ENCODE data around the gene C19orf25. TPM values are rescaled to one million over a fixed set of nuclear protein-coding genes. Genes with fewer than 3 reads are reported as not detected.
A peak's percentile ranks its signal among the peaks of the same experiment; 100 is the strongest.

Gene C19orf25
- total and polyA plus RNA-seq, 2 donors (not counting 1 experiment from before 2014, with no cell fraction given) = 11.2 to 24.8 TPM

GRCh38 chr19:1451916-1452801, 26.9 kb downstream of the C19orf25 start:
- Histone ChIP-seq H3K4me1 (ENCODE audit: control insufficient read depth, extremely low read depth, insufficient read depth, low read length) (peaks cover 3% of the 10 kb centered on the region), H3K27me3 (ENCODE audit: control insufficient read depth, insufficient read depth, low read length) (peaks cover 68% of the 10 kb centered on the region), H3K9me3 (ENCODE audit: control insufficient read depth, insufficient read depth, low read depth, low read length) (no peaks in the 10 kb centered on the region), H3K36me3 (ENCODE audit: control insufficient read depth, insufficient read depth, low read length) (no peaks in the 10 kb centered on the region), H3K4me2 (ENCODE audit: extremely low read depth, insufficient read depth, low read length) (no peak overlapping the region), H4K20me1 (ENCODE audit: control insufficient read depth, extremely low read depth, insufficient read depth, low read length) (no peaks in the 10 kb centered on the region), H3K4me3 (replicated peaks in 1 of 4; ENCODE audit: control extremely low read depth in 1 of 4, insufficient read depth in 1 of 4, low read depth in 3 of 4, low read length in 4 of 4) (no peak overlapping the region), H3K27ac (ENCODE audit: insufficient read depth, low read length) (no peak overlapping the region), H3K79me2 (ENCODE audit: control insufficient read depth, insufficient read depth, low read length) (no peaks in the 10 kb centered on the region), H2AFZ (ENCODE audit: low read length) (no peak overlapping the region), H3K9ac (ENCODE audit: insufficient read depth, low read length) (no peak overlapping the region)
- TF ChIP-seq CTCF (conservative IDR thresholded peaks at IDR 0.05 in 1 of 2, IDR thresholded peaks at IDR 0.05 in 1 of 2; ENCODE audit: low read depth in 1 of 2, low read length in 2 of 2) (no peak), EZH2 (IDR thresholded peaks at IDR 0.05; ENCODE audit: low read length, missing control alignments) (peak; percentile 91)
- DNase-seq (ENCODE audit: low read depth in 2 of 2) = no peak

- no peak for DNase-seq (ENCODE audit: low read depth in 2 of 2)
- Histone ChIP-seq H4K20me1 (ENCODE audit: control insufficient read depth, extremely low read depth, insufficient read depth, low read length) (no peaks in the 10 kb centered on the region), H3K9me3 (ENCODE audit: control insufficient read depth, insufficient read depth, low read depth, low read length) (no peaks in the 10 kb centered on the region), H3K4me3 (replicated peaks in 1 of 4; ENCODE audit: control extremely low read depth in 1 of 4, insufficient read depth in 1 of 4, low read depth in 3 of 4, low read length in 4 of 4) (no peak overlapping the region), H3K79me2 (ENCODE audit: control insufficient read depth, insufficient read depth, low read length) (no peaks in the 10 kb centered on the region), H2AFZ (ENCODE audit: low read length) (no peak overlapping the region), H3K27me3 (ENCODE audit: control insufficient read depth, insufficient read depth, low read length) (peaks cover 74% of the 10 kb centered on the region), H3K4me1 (ENCODE audit: control insufficient read depth, extremely low read depth, insufficient read depth, low read length) (peaks cover 3% of the 10 kb centered on the region), H3K4me2 (ENCODE audit: extremely low read depth, insufficient read depth, low read length) (no peak overlapping the region), H3K36me3 (ENCODE audit: control insufficient read depth, insufficient read depth, low read length) (no peaks in the 10 kb centered on the region), H3K9ac (ENCODE audit: insufficient read depth, low read length) (no peak overlapping the region), H3K27ac (ENCODE audit: insufficient read depth, low read length) (no peak overlapping the region)
- peak; percentile 54 for TF ChIP-seq EZH2 (IDR thresholded peaks at IDR 0.05; ENCODE audit: low read length, missing control alignments)
- no peak for TF ChIP-seq CTCF (conservative IDR thresholded peaks at IDR 0.05 in 1 of 2, IDR thresholded peaks at IDR 0.05 in 1 of 2; ENCODE audit: low read depth in 1 of 2, low read length in 2 of 2)
Observed at GRCh38 chr19:1450735-1451731, 28.0 kb downstream of the C19orf25 start.
